Neuron (in vitro differentiated cells): ENCODE results near the gene LYL1.

Experiments
- H2AFZ ChIP-seq: one replicate; pipeline ENCODE4 v1.6.1; 2013; ENCODE audit warnings: low read depth, mild to moderate bottlenecking, inconsistent platforms, low read length, moderate library complexity
- H3K27me3 ChIP-seq: one replicate; pipeline ENCODE4 v1.6.1; 2013; ENCODE audit warnings: low read length; ENCODE audit not compliant: insufficient read depth
- H3K36me3 ChIP-seq: one replicate; pipeline ENCODE4 v1.6.1; 2013; ENCODE audit warnings: low read length; ENCODE audit not compliant: insufficient read depth
- H3K4me1 ChIP-seq: one replicate; pipeline ENCODE4 v1.6.1; 2013; ENCODE audit warnings: low read length; ENCODE audit not compliant: insufficient read depth
- H3K4me3 ChIP-seq: 2 replicates; pipeline ENCODE4 v1.5.1; 2013; ENCODE audit warnings: mild to moderate bottlenecking, low read length, moderate library complexity
- H3K9me3 ChIP-seq: one replicate; pipeline ENCODE4 v1.6.1; 2013; ENCODE audit warnings: low read length

The LYL1 gene

DNA sequence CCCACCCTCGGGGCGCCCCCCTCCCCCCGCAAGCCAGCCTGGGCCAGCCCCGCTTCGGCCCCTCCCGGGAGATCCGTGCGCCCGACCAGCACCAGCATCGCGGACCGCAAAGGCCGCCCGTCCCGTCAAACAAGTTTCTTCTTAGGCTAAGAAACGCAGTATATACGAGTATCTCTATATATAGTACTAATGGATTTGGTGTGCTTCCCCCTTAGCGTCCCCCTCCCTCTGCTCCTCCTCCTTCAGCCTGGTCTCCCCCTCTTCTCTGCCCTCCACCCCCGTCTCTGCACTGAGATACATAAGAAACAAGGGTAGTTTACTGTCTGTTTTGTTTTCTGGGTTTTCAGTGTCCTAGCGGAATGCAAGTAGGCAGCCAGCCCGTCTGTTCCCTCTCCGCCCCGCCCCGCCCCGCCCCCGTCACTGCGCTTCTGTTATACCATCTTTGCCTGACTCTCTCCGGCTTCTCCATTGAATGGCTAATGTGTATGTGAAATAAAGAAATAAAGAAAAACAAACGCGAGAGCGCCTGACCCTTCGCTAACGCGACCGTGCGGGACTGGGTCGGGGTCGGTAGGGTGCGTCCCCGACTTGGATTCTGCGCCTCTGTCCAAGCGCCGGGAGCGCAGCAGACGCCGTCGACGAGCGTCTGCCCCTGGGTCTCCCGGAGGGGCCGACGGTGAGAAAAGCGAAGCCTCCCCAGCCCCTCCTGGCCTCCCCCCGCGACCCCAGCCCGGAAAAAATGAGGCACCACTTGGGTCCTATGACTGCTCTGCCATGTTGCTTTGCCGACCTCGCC, 4.2 kb downstream of the LYL1 start:
- peaks cover 37% of the 10 kb centered on the region for H3K27me3 ChIP-seq
- H3K36me3 ChIP-seq: no peaks in the 10 kb centered on the region
- no peak overlapping the region for H2AFZ ChIP-seq

DNA sequence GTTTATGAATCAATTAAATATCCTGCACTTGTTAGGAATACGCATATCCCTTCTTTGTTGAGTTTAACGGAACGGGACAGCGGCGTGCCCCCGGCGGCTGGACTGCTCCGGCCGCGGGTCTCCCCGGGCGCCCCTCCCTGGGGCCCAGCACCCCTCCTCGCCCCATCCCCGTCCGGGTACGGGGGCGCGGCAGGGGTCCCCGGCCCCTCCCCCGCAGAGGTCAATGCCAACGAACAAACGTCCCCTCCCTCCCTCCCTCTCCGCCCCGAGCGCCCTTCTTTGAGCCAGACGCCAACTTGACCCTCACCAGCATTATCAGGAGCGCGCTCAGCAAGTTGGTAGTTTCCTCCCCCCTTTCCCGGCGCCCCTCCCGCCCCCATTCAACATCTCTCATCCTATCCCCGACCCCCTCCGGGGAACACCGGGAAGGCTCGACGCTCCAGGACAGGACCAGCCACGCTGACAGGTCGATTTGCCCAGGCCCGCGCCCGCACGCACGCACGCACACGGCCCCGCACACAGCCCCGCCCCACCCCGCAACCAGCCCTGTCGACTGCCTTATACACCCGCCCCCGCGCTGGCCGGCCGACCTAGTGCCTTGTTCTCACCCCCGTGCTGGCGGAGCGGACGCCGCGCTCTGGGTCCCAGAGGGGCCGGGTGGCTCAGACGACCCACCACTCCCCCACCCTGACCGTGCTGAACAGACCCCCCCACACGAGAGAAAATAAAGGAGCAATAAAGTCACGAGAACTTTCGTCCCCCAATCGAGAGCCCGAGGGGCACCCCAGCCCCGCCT, 5.0 kb downstream of the LYL1 start:
- H3K9me3 ChIP-seq: peaks cover 2% of the 10 kb centered on the region
- H3K4me3 ChIP-seq: no peak overlapping the region
- H3K27me3 ChIP-seq: peaks cover 37% of the 10 kb centered on the region
- no peak overlapping the region for H2AFZ ChIP-seq
- H3K4me1 ChIP-seq: peaks cover 42% of the 10 kb centered on the region
- H3K36me3 ChIP-seq: no peaks in the 10 kb centered on the region

More for the DNA sequence above, 4.2 kb downstream of the LYL1 start:
- H3K9me3 ChIP-seq: peaks cover 2% of the 10 kb centered on the region
- H3K4me3 ChIP-seq: no peak overlapping the region
- peaks cover 39% of the 10 kb centered on the region for H3K4me1 ChIP-seq

GRCh38 chr19:13097033-13097462, 5.6 kb downstream of the LYL1 start:
- peaks cover 2% of the 10 kb centered on the region for H3K9me3 ChIP-seq
- H2AFZ ChIP-seq: no peak overlapping the region
- no peak overlapping the region for H3K4me3 ChIP-seq
- H3K36me3 ChIP-seq: no peaks in the 10 kb centered on the region
- H3K27me3 ChIP-seq: peaks cover 33% of the 10 kb centered on the region
- H3K4me1 ChIP-seq: peaks cover 43% of the 10 kb centered on the region

- Histone ChIP-seq H3K27me3 (peaks cover 33% of the 10 kb centered on the region), H3K9me3 (peaks cover 2% of the 10 kb centered on the region), H3K4me3 (no peak overlapping the region), H3K4me1 (peaks cover 52% of the 10 kb centered on the region), H2AFZ (no peak overlapping the region), H3K36me3 (no peaks in the 10 kb centered on the region)
Observed at GRCh38 chr19:13095934-13096927, 6.4 kb downstream of the LYL1 start.

DNA sequence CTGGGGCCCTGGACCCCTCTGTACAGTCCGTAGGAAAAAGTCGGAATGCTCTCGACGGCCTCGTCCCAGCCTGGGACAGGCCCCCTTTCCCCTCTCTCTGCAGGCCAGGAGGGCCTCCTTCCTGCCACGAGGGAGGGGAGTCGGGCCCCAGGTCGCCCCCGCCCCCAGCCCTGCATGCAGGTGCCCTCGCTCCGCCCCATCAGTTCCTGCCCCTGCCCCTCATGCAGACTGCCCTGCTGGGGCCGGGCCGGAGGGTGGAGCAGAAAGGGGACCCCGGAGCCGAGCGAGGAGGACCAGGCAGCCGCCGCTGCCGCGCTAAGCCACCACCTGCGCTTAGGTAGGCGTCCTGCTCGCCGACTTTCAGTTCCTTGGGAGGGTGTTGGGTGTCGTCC, 7.3 kb downstream of the LYL1 start:
- Histone ChIP-seq H3K4me3 (no peak overlapping the region), H3K27me3 (peaks cover 36% of the 10 kb centered on the region), H3K9me3 (peaks cover 2% of the 10 kb centered on the region), H3K4me1 (peaks cover 58% of the 10 kb centered on the region), H2AFZ (no peak overlapping the region), H3K36me3 (no peaks in the 10 kb centered on the region)

DNA sequence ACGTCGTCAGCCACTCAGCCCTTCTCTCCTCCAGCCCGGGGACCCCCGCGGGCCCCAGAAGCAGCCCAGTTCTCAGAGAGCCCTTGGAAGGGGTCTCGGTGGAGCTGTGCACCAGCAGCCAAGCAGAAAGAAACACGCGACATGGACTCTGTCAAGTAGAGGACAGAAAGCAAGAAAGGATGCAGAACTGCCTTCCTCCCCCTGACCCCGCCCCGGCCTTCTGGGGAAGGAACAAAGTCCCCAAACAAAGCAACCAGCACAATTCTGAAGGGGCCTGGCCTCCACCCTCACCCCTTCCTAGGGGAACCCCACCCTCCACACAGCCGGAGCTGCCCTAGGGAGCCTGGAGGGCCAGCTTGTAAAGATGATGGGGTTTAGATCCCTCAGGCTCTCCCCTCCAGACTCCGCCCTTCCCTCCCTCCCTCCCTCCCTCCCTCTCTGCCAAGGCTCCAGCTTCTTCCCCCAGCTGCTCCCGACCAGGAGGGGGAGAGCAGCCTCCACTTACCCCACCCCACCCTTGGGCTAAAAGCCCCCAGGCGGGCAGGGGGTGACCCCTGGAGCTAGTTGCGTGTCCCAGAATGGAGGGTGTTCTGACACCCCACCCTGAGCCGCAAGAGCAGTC, 7.8 kb downstream of the LYL1 start:
- Histone ChIP-seq H3K9me3 (no peaks in the 10 kb centered on the region), H3K4me3 (no peak overlapping the region), H3K4me1 (peaks cover 58% of the 10 kb centered on the region), H2AFZ (no peak overlapping the region), H3K27me3 (peaks cover 36% of the 10 kb centered on the region), H3K36me3 (no peaks in the 10 kb centered on the region)

DNA sequence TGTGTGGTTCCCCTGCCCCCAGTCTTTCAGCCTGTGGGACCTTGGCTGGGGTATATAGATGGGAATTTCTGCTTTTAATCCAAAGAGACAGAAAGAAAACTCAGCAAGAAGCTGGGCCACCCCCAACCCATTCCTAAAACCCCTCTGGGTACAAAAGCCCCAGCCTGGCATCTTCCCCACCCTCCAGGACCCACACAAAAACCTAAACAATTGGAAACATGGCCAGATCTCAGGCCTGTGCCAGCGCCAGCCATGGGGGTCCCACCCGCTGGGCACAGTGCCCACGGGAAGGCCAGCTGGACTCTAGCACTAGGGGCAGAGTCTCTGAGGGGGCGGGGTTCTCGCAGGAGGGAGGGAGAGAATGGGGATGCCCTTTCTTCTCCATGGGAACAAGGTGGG, 8.6 kb downstream of the LYL1 start:
- no peaks in the 10 kb centered on the region for H3K36me3 ChIP-seq
- peaks cover 58% of the 10 kb centered on the region for H3K4me1 ChIP-seq
- no peak overlapping the region for H2AFZ ChIP-seq
- H3K4me3 ChIP-seq: no peak overlapping the region
- no peaks in the 10 kb centered on the region for H3K9me3 ChIP-seq
- H3K27me3 ChIP-seq: peaks cover 33% of the 10 kb centered on the region

DNA sequence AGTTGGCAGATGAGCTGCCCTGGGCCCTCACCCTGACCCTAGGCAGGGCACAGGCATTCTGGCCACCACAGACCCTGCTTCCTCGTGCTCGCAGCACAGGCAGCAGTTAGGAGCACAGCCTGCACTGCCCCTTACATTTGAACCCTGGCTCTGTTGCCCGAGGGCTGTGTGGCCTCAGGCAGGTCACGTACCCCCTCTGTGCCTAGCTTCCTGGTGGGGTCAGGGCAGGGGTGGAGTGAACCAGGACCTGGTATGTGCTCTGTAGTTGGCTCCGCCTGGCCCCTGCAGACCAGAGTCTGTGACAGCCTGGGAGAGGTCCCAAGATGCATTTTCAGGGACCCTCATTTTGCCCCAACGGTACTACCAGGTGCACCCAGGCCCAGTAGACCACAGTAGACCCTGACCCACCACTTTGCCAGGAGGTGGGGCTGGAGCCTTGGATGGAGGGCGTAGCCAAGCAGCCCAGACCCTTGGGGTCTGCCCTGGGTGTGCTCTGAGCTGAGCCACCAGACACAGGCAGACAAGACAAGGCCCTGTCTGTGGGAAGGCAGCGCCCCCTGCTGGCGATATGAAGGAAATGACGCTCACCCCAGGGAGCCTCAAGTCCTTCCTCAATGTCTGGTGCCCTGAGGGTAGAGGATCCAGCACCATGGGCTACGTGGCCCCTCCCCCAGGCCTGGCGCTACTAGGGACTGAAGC, 9.1 kb downstream of the LYL1 start:
- Histone ChIP-seq H3K4me3 (no peak overlapping the region), H3K27me3 (peaks cover 31% of the 10 kb centered on the region), H3K4me1 (peaks cover 58% of the 10 kb centered on the region), H3K9me3 (no peaks in the 10 kb centered on the region), H3K36me3 (no peaks in the 10 kb centered on the region), H2AFZ (no peak overlapping the region)

- Histone ChIP-seq H3K9me3 (no peaks in the 10 kb centered on the region), H3K36me3 (no peaks in the 10 kb centered on the region), H3K27me3 (peaks cover 28% of the 10 kb centered on the region), H2AFZ (no peak overlapping the region), H3K4me3 (no peak overlapping the region), H3K4me1 (peaks cover 58% of the 10 kb centered on the region)
Observed at GRCh38 chr19:13092606-13093235, 9.9 kb downstream of the LYL1 start.

DNA sequence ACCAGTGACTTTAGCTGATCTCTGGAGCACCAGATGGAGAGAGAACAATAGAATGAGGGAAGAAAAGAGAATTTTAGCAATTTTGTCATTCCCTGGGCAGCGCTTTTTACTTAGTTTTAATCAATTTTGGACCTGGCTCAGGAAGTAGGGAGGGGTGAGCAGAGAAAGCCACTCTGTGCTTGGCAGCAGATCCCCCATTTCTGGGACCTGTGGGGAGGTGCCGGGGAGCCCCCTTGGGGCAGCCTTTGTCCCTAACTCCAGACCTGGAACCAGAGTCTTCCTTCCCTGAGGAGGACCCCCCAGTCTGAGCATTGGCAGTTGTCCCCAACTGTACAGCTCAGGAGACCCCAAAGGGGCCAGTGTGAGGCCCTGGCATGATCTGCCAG, 10.5 kb downstream of the LYL1 start:
- H3K27me3 ChIP-seq: peaks cover 31% of the 10 kb centered on the region
- no peak overlapping the region for H2AFZ ChIP-seq
- peaks cover 58% of the 10 kb centered on the region for H3K4me1 ChIP-seq
- H3K4me3 ChIP-seq: no peak overlapping the region
- no peaks in the 10 kb centered on the region for H3K9me3 ChIP-seq
- H3K36me3 ChIP-seq: no peaks in the 10 kb centered on the region

GRCh38 chr19:13091400-13092157, 11.1 kb downstream of the LYL1 start:
- Histone ChIP-seq H2AFZ (no peak overlapping the region), H3K9me3 (no peaks in the 10 kb centered on the region), H3K4me1 (peaks cover 58% of the 10 kb centered on the region), H3K4me3 (no peak overlapping the region), H3K36me3 (no peaks in the 10 kb centered on the region), H3K27me3 (peaks cover 32% of the 10 kb centered on the region)
